Endothelial cell of umbilical vein (primary cell): ENCODE results near the gene RWDD4.

Experiments used
- EZH2 ChIP-seq: IDR thresholded peaks from 2 replicates; pipeline ENCODE4 v1.6.1; 2012; ENCODE audit warnings: borderline replicate concordance, low read depth, mild to moderate bottlenecking, moderate library complexity, low read length, inconsistent platforms; ENCODE audit not compliant: severe bottlenecking
- POLR2A ChIP-seq: IDR thresholded peaks from 2 replicates; pipeline ENCODE4 v1.6.1; 2012; ENCODE audit warnings: low read depth, mild to moderate bottlenecking, control low read depth, low read length
- TF ChIP-seq, protein P1 (sequence below), 2 donors: IDR thresholded peaks; 1 replicate in 1 of 2; 2 replicates in 1 of 2; pipeline ENCODE4 v1.5.1; 2011; ENCODE audit warnings: low read length in 2 of 2, mild to moderate bottlenecking in 2 of 2, moderate library complexity in 2 of 2, control low read depth in 1 of 2, inconsistent platforms in 1 of 2, low read depth in 1 of 2; ENCODE audit not compliant: insufficient read depth in 1 of 2; ENCODE audit errors: extremely low read depth in 1 of 2

DNA sequence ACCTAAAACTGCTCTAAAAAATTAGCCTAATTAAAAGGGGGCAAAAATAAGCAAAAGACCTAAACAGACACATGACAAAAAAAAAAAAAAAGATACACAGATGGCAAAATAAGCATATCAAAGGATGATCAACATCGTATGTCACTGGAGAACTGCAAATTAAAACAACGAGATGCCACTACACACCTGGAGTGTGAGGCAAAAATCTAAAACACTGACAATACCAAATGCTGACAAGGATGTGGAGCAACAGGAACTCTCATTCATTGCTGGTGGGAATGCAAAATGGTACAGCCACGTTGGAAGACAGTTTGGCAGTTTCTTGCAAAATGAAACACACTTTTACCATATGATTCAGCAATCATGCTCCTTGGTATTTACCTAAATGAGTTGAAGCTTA is 64.2 kb downstream of the RWDD4 start:
- TF ChIP-seq, protein P1, sequence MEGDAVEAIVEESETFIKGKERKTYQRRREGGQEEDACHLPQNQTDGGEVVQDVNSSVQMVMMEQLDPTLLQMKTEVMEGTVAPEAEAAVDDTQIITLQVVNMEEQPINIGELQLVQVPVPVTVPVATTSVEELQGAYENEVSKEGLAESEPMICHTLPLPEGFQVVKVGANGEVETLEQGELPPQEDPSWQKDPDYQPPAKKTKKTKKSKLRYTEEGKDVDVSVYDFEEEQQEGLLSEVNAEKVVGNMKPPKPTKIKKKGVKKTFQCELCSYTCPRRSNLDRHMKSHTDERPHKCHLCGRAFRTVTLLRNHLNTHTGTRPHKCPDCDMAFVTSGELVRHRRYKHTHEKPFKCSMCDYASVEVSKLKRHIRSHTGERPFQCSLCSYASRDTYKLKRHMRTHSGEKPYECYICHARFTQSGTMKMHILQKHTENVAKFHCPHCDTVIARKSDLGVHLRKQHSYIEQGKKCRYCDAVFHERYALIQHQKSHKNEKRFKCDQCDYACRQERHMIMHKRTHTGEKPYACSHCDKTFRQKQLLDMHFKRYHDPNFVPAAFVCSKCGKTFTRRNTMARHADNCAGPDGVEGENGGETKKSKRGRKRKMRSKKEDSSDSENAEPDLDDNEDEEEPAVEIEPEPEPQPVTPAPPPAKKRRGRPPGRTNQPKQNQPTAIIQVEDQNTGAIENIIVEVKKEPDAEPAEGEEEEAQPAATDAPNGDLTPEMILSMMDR (IDR thresholded peaks at IDR 0.05; ENCODE audit: extremely low read depth in 1 of 2, insufficient read depth in 1 of 2, low read depth in 1 of 2, low read length in 2 of 2) = no peak
- TF ChIP-seq POLR2A (no peak), EZH2 (no peak)
